Right lobe of liver (tissue), 6 donors: ENCODE results near the gene C12orf57. TPM values are rescaled to one million over a fixed set of nuclear protein-coding genes. Genes with fewer than 3 reads are reported as not detected.

Experiments used
- ATAC-seq, 4 donors: fragments of 200-7000 bp; cut with Tn5 transposase; one replicate each; pipeline ENCODE4 v1.9.1; 2020; ENCODE audit warnings: mild to moderate bottlenecking in 4 of 4, moderate library complexity in 4 of 4
- DNase-seq, 3 donors: peaks; one replicate each; pipeline ENCODE4 v3.0.0-alpha.2; 2020
- H3K27ac ChIP-seq, 3 donors: fragments of 200-600 bp; one replicate each; pipeline ENCODE4 v1.8.0; 2022
- H3K27me3 ChIP-seq, 2 donors: fragments of 200-600 bp; one replicate each; pipeline ENCODE4 v1.8.0; 2022
- H3K36me3 ChIP-seq, 4 donors: fragments of 200-600 bp; sonication (generic) in 1 of 4; one replicate each; pipeline versions ENCODE4 v1.5.1 to v1.8.0; 2017 to 2022; ENCODE audit warnings: control low read depth in 1 of 4
- H3K4me1 ChIP-seq, 4 donors: fragments of 200-600 bp; sonication (generic) in 1 of 4; one replicate each; pipeline versions ENCODE4 v1.5.1 to v1.8.0; 2017 to 2022; ENCODE audit warnings: control low read depth in 1 of 4
- H3K4me3 ChIP-seq, 3 donors: fragments of 200-600 bp; one replicate each; pipeline ENCODE4 v1.8.0; 2022
- H3K9me3 ChIP-seq, 4 donors: fragments of 200-600 bp; sonication (generic) in 1 of 4; one replicate each; pipeline versions ENCODE4 v1.5.1 to v1.8.0; 2017 to 2022; ENCODE audit warnings: control low read depth in 1 of 4
- POLR2A ChIP-seq: fragments of 450-650 bp; IDR thresholded peaks from one replicate; pipeline ENCODE4 v1.6.1; 2017; ENCODE audit warnings: antibody characterized with exemption, mild to moderate bottlenecking
- WGBS: methylation state at CpG from one replicate; pipeline ENCODE4 v1.1.6; 2018; ENCODE audit warnings: low coverage, low lambda C conversion rate; ENCODE audit not compliant: insufficient coverage; ENCODE audit errors: missing lambda C conversion rate; 5-methylcytosine and 5-hydroxymethylcytosine counted together
- intact Hi-C, 2 donors: fragments of 100-400 bp; cut with DNase I; formaldehyde crosslinking; loops; one replicate each; pipeline versions ENCODE4 v1.11.2 to v1.14.1; 2022
- microRNA counts: library from miRNA; unstranded; fragments of <30 nt; microRNA quantifications from one replicate; lab custom pipeline; 2016
- microRNA-seq, 2 donors: library from miRNA; unstranded; fragments of <30 nt; microRNA quantifications; one replicate each; pipeline ENCODE4, GENCODE V29; 2019 to 2020
- small RNA-seq, 2 experiments: library from RNA; depleted of rRNA; stranded (forward); fragments of <200 nt; gene quantifications; one replicate each; pipeline ENCODE3, GENCODE V24; 2016
- total RNA-seq, 6 experiments: library from RNA; depleted of rRNA in 2 of 6; stranded (reverse); fragments of >200 nt in 2 of 6; fragmentation: NEBNext Ultra II Directional in 3 of 6; extraction: Animal tissue kit (Norgen Biotek cat#: 25700) in 3 of 6; gene quantifications; one replicate each; pipeline versions ENCODE4 v1.1.0 to v1.2.4, GENCODE V29; 2016 to 2023
- TF ChIP-seq, protein P1 (sequence below), 4 donors: fragments of 200-600 bp in 3 of 4; fragments of 450-650 bp in 1 of 4; IDR thresholded peaks; one replicate each; pipeline versions ENCODE4 v1.5.1 to v1.8.0; 2016 to 2022; ENCODE audit warnings: antibody characterized with exemption in 4 of 4, mild to moderate bottlenecking in 2 of 4
- donor health status: DM: no; HTN: yes; CAD: no.
- donor health status: DM: no; HTN: no; CAD: no.
- donor health status: DM: no; HTN: no; CAD: no.
- donor health status: DM: no; HTN: yes; CAD: no.
- donor health status: DM: no; HTN: yes; CAD: no.

The C12orf57 gene
- total RNA-seq, 6 experiments from 2014 or later, result 47.6 to 189 (median 70.5) TPM

DNA sequence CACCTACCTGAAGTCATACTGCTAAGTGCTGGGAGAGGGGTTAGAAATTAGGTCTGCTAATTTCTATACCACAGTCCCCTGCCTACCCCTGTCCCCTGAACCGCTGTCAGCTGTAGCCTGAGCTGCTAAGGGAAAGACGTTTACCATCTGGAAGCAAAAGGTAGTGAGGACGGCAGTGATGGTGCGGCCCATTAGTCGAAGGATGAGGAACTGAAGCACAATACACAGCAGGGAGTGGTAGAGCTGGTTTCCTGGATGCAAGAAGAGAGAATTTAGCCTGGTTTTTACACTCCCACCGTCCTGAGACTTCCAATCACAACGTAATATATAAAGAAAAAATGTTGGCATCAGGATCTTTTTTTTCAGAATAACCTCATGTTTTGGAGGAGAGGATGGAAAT is 38.7 kb downstream of the C12orf57 start:
- no peak for ATAC-seq
- no peaks in the 10 kb centered on the region for H3K9me3 ChIP-seq
- no peak for DNase-seq
- WGBS, result 93% methylated on average over 7 of the region's 7 CpGs
- no peak overlapping the region for H3K27ac ChIP-seq
- H3K36me3 ChIP-seq, result peaks cover 4 to 60% (median 29%) of the 10 kb centered on the region in 4 donors
- TF ChIP-seq, protein P1, sequence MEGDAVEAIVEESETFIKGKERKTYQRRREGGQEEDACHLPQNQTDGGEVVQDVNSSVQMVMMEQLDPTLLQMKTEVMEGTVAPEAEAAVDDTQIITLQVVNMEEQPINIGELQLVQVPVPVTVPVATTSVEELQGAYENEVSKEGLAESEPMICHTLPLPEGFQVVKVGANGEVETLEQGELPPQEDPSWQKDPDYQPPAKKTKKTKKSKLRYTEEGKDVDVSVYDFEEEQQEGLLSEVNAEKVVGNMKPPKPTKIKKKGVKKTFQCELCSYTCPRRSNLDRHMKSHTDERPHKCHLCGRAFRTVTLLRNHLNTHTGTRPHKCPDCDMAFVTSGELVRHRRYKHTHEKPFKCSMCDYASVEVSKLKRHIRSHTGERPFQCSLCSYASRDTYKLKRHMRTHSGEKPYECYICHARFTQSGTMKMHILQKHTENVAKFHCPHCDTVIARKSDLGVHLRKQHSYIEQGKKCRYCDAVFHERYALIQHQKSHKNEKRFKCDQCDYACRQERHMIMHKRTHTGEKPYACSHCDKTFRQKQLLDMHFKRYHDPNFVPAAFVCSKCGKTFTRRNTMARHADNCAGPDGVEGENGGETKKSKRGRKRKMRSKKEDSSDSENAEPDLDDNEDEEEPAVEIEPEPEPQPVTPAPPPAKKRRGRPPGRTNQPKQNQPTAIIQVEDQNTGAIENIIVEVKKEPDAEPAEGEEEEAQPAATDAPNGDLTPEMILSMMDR (IDR thresholded peaks at IDR 0.05), result no peak
- TF ChIP-seq POLR2A, result no peak
- intact Hi-C loops, result no loop called here
- H3K4me3 ChIP-seq, result no peak overlapping the region
- peaks cover 0 to 38% (median 17%) of the 10 kb centered on the region in 4 donors for H3K4me1 ChIP-seq
- no peaks in the 10 kb centered on the region for H3K27me3 ChIP-seq

DNA sequence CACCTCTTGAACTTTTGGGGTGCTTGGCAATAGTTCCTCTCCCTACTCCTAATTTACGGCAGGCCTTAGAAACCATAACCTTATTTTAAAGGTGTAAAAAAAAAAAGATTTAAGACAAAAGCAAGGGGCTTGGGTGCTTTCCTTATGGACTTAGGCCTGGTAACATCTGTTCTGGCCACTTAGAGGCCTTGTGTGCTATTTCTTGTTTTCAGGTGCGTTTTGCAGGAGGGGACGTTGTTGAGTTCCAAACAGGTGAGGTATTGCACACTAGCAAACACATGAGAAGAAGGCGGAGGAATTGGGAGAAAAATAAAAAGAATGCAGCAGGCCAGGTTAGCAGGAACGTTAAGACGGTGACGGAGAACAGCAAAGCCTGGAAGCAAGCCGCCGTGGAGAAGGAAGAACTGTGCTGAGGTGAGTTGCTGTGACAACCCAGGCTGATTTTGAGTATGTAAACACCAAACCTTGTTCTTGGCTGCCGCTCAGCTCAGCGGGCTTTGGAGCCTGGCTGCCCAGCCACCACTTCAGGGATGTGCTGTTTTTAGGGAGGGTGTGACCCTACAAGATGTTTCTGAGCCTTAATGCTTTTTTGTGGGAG is 44.2 kb downstream of the C12orf57 start:
- peaks cover 0 to 24% (median 12%) of the 10 kb centered on the region in 4 donors for H3K4me1 ChIP-seq
- intact Hi-C loops, result no loop called here
- DNase-seq (peak in 1 of 3 donors; percentile 70), ATAC-seq (peak; percentile 89 to 97 (median 90))
- WGBS, result 42% methylated on average over 11 of the region's 11 CpGs
- H3K27ac ChIP-seq, result no peak overlapping the region
- no peaks in the 10 kb centered on the region for H3K27me3 ChIP-seq
- H3K9me3 ChIP-seq, result no peaks in the 10 kb centered on the region
- H3K4me3 ChIP-seq, result no peak overlapping the region
- no peak for TF ChIP-seq POLR2A
- TF ChIP-seq, protein P1 (IDR thresholded peaks at IDR 0.05), result no peak
- peaks cover 0 to 14% (median 8%) of the 10 kb centered on the region in 4 donors for H3K36me3 ChIP-seq

MicroRNAs encoded within 50 kb of the gene (microRNA counts, 767-probe panel; counts per million panel counts)
- 237 counts per million for microRNA hsa-miR-141-3p (lab: Ali Mortazavi, UCI)
- 237 counts per million for microRNA hsa-miR-200c-3p (lab: Ali Mortazavi, UCI)

Small RNA genes within 50 kb of the gene (microRNA-seq; reads per million reads assigned to microRNA genes)
- gene MIR141, result 3.9 to 8.4 reads per million in 2 donors
- 96.0 to 97.1 reads per million in 2 donors for gene MIR200C

Small RNA genes within 50 kb of the gene (small RNA-seq; reads per million reads assigned to genes)
- gene MIR141 (6.6 to 11.3 reads per million in 2 experiments), gene MIR200C (0 to 0.68 reads per million in 2 experiments), gene RNU7-1 (0 reads per million in 2 experiments), gene SCARNA12 (0.52 to 0.97 reads per million in 2 experiments)

Other genes starting within 250 kb of the C12orf57 start
- gene PIANP, start 243.2 kb upstream of the C12orf57 start, total RNA-seq, result not detected
- gene COPS7A, start 220.0 kb upstream of the C12orf57 start, total RNA-seq, result 10 to 100 TPM; 26.7 to 49.5 (median 30.6) TPM
- 100 to 1,000 TPM; 104 to 185 (median 134) TPM for gene MLF2, start 190.9 kb upstream of the C12orf57 start, total RNA-seq
- 100 to 1,000 TPM; 113 to 484 (median 404) TPM for gene PTMS, start 177.7 kb upstream of the C12orf57 start, total RNA-seq
- 1 to 10 TPM in 4 of 6 experiments, under 1 TPM in 2; 0.18 to 2.3 (median 1.4) TPM for gene LAG3, start 171.5 kb upstream of the C12orf57 start, total RNA-seq
- 10 to 100 TPM; 10.0 to 41.6 (median 28.1) TPM for gene CD4, start 154.5 kb upstream of the C12orf57 start, total RNA-seq
- 1 to 10 TPM in 4 of 6 experiments, under 1 TPM in 2; 0.37 to 3.1 (median 2.1) TPM for gene GPR162, start 122.2 kb upstream of the C12orf57 start, total RNA-seq
- 1 to 10 TPM in 5 of 6 experiments, under 1 TPM in 1; 0.98 to 2.1 (median 1.5) TPM for gene P3H3, start 115.6 kb upstream of the C12orf57 start, total RNA-seq
- under 1 TPM in 4 of 6 experiments, not detected in 2; 0.17 to 0.51 (median 0.43) TPM for gene GNB3, start 103.1 kb upstream of the C12orf57 start, total RNA-seq
- 1 to 10 TPM in 4 of 6 experiments, under 1 TPM in 2; 0.62 to 1.7 (median 1.3) TPM for gene CDCA3, start 92.7 kb upstream of the C12orf57 start, total RNA-seq
- 10 to 100 TPM; 38.2 to 59.5 (median 42.6) TPM for gene USP5, start 91.9 kb upstream of the C12orf57 start, total RNA-seq
- gene TPI1, start 76.5 kb upstream of the C12orf57 start, total RNA-seq, result 100 to 1,000 TPM; 265 to 400 (median 331) TPM
- gene SPSB2, start 70.7 kb upstream of the C12orf57 start, total RNA-seq, result 1 to 10 TPM; 1.7 to 5.3 (median 3.6) TPM
- 1 to 10 TPM in 5 of 6 experiments, under 1 TPM in 1; 0.93 to 4.3 (median 2.6) TPM for gene LRRC23, start 39.2 kb upstream of the C12orf57 start, total RNA-seq
- gene ENO2, start 29.4 kb upstream of the C12orf57 start, total RNA-seq, result 1 to 10 TPM; 1.1 to 9.3 (median 2.0) TPM
- 10 to 100 TPM in 5 of 6 experiments, 1 to 10 TPM in 1; 9.2 to 24.1 (median 16.8) TPM for gene ATN1, start 16.1 kb upstream of the C12orf57 start, total RNA-seq
- not detected for gene RNU7-1, start 206 bp upstream of the C12orf57 start, total RNA-seq
- gene PTPN6, start 7.3 kb downstream of the C12orf57 start, total RNA-seq, result 10 to 100 TPM; 12.1 to 30.6 (median 19.4) TPM
- 100 to 1,000 TPM in 4 of 6 experiments, 10 to 100 TPM in 2; 95.5 to 215 (median 122) TPM for gene PHB2, start 26.6 kb downstream of the C12orf57 start, total RNA-seq
- 10 to 100 TPM; 13.2 to 28.1 (median 18.9) TPM for gene EMG1, start 26.9 kb downstream of the C12orf57 start, total RNA-seq
- 100 to 1,000 TPM in 1 of 6 experiments, 10 to 100 TPM in 5; 50.6 to 115 (median 77.5) TPM for gene LPCAT3, start 74.5 kb downstream of the C12orf57 start, total RNA-seq
- 1,000 to 10,000 TPM in 5 of 6 experiments, 100 to 1,000 TPM in 1; 993 to 2,993 (median 1,796) TPM for gene C1S, start 116.7 kb downstream of the C12orf57 start, total RNA-seq
- gene C1R, start 148.4 kb downstream of the C12orf57 start, total RNA-seq, result 1,000 to 10,000 TPM; 1,157 to 2,557 (median 1,950) TPM
- 100 to 1,000 TPM; 202 to 236 (median 216) TPM for gene C1RL, start 165.2 kb downstream of the C12orf57 start, total RNA-seq
- 100 to 1,000 TPM in 3 of 6 experiments, 10 to 100 TPM in 3; 44.1 to 239 (median 98.2) TPM for gene RBP5, start 184.9 kb downstream of the C12orf57 start, total RNA-seq
- gene CLSTN3, start 186.3 kb downstream of the C12orf57 start, total RNA-seq, result 10 to 100 TPM; 38.9 to 55.2 (median 43.1) TPM
- gene PEX5, start 245.7 kb downstream of the C12orf57 start, total RNA-seq, result 10 to 100 TPM; 28.7 to 43.9 (median 36.2) TPM